HS-5 (cell line): ENCODE results near the gene PGLYRP4.

Experiments
- DNase-seq: peaks from one replicate; pipeline ENCODE4 v3.0.0-alpha.2; 2012; ENCODE audit warnings: low read depth

The PGLYRP4 gene

DNA sequence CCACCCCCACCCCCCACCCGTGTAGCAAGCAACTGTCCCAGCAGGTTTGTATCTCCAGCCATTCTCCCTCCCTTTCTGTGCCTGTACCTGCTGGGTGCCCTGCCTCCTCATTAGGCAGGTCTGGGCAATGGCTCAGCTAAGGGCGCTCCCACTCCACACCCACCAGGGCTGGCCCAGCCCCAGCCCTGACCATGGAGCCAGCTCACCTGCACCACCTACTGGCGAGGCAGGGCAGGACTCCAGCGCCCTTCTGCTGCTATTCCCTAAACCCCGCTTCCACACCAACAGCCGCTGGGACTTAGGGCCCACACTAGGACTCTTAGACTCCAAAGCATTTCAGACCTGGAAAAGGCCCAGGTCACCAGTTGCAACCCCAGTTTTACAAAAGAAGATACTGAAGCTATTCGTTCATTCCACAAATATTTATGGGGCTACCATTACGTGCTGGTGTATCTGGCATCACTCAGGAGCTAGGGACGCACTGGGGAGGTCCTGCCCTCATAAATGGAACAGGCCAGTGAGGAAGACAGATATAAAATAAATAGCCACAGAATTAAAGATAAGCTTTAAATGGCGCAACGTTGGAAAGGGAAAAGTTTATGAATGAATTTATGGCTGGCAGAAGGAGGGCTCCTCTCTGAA is 59.9 kb downstream of the PGLYRP4 start:
- no peak for DNase-seq
